ENCODE data around the gene ZFAND3.

Gene ZFAND3

GRCh38 chr6:38193481-38194281 is 374.2 kb downstream of the ZFAND3 start:
- DNase-seq = no peak

GRCh38 chr6:38194282-38194572 is 374.7 kb downstream of the ZFAND3 start:
- DNase-seq = no peak

- no peak for DNase-seq
Observed at GRCh38 chr6:38194589-38194988, 375.1 kb downstream of the ZFAND3 start.

GRCh38 chr6:38195113-38195635 is 375.6 kb downstream of the ZFAND3 start:
- DNase-seq = no peak

- DNase-seq = no peak
Observed at GRCh38 chr6:38198219-38198618, 378.7 kb downstream of the ZFAND3 start.

All from stimulated activated naive CD4-positive, alpha-beta T cell treated with Interleukin-2 at 50 U/mL for 16 hours (primary cell).